ENCODE results near the gene IFFO2. TPM values are rescaled to one million over a fixed set of nuclear protein-coding genes. Genes with fewer than 3 reads are reported as not detected.

The IFFO2 gene
- total and polyA plus RNA-seq, 2 of the 13 experiments (the other 11 are each of a cell fraction or from before 2014, with no cell fraction given): 7.3 to 16.7 TPM

DNA sequence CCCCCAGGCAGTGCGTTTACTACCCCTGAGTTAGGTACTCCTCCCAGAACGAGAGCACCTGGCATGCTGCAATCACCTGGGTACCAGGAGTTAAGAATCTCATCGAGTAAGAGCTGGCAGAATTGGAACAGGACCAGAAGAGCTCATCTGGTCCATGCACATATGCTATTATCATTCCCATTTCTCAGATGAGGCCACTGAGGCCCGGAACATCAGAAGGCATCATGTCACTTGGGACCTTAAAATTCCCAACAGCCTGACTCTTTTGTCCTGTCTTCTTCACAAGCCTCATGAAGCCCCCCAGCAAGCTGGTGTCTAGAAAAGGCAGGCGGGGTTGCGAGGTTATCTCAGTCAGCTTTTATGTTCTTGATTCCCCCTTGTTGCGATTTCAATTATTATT lies 13.9 kb upstream of the IFFO2 start:
- no peak for TF ChIP-seq HOXA9 (CRISPR knock-in tag; IDR thresholded peaks at IDR 0.05; ENCODE audit: borderline replicate concordance)
- TF ChIP-seq ZNF629 (CRISPR knock-in tag; conservative IDR thresholded peaks at IDR 0.05): peak; percentile 73
- intact Hi-C loops (cut with micrococcal nuclease; ENCODE audit: unreplicated experiment): no loop called here
- Histone ChIP-seq H4K20me1 (ENCODE audit: insufficient read depth, low read length) (no peaks in the 10 kb centered on the region), H3K79me2 (ENCODE audit: insufficient read depth, low read length) (no peaks in the 10 kb centered on the region), H2AFZ (ENCODE audit: low read length) (no peak overlapping the region), H3K9ac (ENCODE audit: insufficient read depth, low read depth, low read length) (no peak overlapping the region), H3K9me3 (ENCODE audit: low read length) (no peaks in the 10 kb centered on the region), H3K27ac (ENCODE audit: extremely low read length, insufficient read depth, low read length) (no peak overlapping the region), H3K4me1 (ENCODE audit: insufficient read depth, low read length) (no peaks in the 10 kb centered on the region), H3K4me2 (ENCODE audit: low read depth, low read length) (no peak overlapping the region), H3K36me3 (replicated peaks in 1 of 2; ENCODE audit: control insufficient read depth in 1 of 2, insufficient read depth in 2 of 2, low read length in 2 of 2) (no peaks in the 10 kb centered on the region), H3K4me3 (replicated peaks in 1 of 3; ENCODE audit: insufficient read depth in 1 of 3, low read depth in 2 of 3, low read length in 3 of 3) (no peak overlapping the region), H3K27me3 (ENCODE audit: control insufficient read depth in 1 of 2, insufficient read depth in 2 of 2, low read length in 2 of 2) (peaks cover 0 to 25% of the 10 kb centered on the region in 2 experiments; a peak in 4 of 5 replicates)
- FAIRE-seq (no peak), ATAC-seq (no peak), DNase-seq (ENCODE audit: low spot score) (no peak)
- WGBS (ENCODE audit: low lambda C conversion rate): 73% methylated on average over 6 of the region's 7 CpGs
- in situ Hi-C loops (cut with HindIII; ENCODE audit: extremely low pct_ligation_motif_present, low pct_unique_long_range_greater_than_20kb): no loop called here
- ChIA-PET CTCF (ENCODE audit: low intra/inter-chr PET ratio, low total read pairs) (no interaction called here), POLR2A (no interaction called here)
- no TSS peak for BruUV-seq (replicated peaks)

DNA sequence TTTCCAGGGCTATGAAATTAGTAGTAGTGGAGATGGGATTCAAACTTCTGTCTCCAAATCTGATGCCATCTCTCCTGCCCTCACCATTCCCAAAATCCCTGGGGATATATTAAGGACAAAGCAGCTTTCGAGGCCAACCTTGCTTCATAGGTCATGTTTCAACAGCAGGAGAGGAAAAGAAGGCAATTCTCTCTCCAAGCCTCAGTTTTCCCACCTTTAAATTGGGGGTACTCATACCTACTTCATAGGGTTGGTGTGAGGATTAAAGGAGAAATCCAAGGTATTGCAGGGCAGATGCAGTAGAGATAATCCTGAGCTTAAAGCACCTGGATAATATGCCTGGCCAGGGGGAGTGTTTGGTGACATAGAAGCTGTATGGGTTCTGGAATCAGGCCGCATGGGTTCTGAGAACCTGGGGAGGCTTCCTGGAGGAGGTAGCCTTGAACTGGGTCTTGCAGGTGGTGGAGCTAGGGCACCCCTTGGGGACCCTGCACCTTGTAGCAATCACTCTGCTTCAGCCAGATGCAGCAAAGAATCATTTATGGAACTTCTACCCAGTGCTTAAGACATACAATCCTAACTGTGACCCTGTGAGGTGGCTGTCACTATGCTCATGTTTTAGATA lies 10.7 kb upstream of the IFFO2 start:
- intact Hi-C loops (cut with micrococcal nuclease; ENCODE audit: unreplicated experiment): no loop called here
- Histone ChIP-seq H3K27me3 (ENCODE audit: control insufficient read depth in 1 of 2, insufficient read depth in 2 of 2, low read length in 2 of 2) (peaks cover 2 to 22% of the 10 kb centered on the region in 2 experiments; a peak in 4 of 5 replicates), H3K4me2 (ENCODE audit: low read depth, low read length) (no peak overlapping the region), H3K36me3 (replicated peaks in 1 of 2; ENCODE audit: control insufficient read depth in 1 of 2, insufficient read depth in 2 of 2, low read length in 2 of 2) (no peaks in the 10 kb centered on the region), H3K4me1 (ENCODE audit: insufficient read depth, low read length) (peaks cover 21% of the 10 kb centered on the region), H3K27ac (ENCODE audit: extremely low read length, insufficient read depth, low read length) (no peak overlapping the region), H4K20me1 (ENCODE audit: insufficient read depth, low read length) (no peaks in the 10 kb centered on the region), H3K79me2 (ENCODE audit: insufficient read depth, low read length) (no peaks in the 10 kb centered on the region), H3K9me3 (ENCODE audit: low read length) (no peaks in the 10 kb centered on the region), H2AFZ (ENCODE audit: low read length) (no peak overlapping the region), H3K9ac (ENCODE audit: insufficient read depth, low read depth, low read length) (no peak overlapping the region), H3K4me3 (replicated peaks in 1 of 3; ENCODE audit: insufficient read depth in 1 of 3, low read depth in 2 of 3, low read length in 3 of 3) (no peak overlapping the region)
- no TSS peak for BruUV-seq (replicated peaks)
- no peak for DNase-seq (ENCODE audit: low spot score)
- ChIA-PET CTCF (ENCODE audit: low intra/inter-chr PET ratio, low total read pairs) (no interaction called here), POLR2A (no interaction called here)
- in situ Hi-C loops (cut with HindIII; ENCODE audit: extremely low pct_ligation_motif_present, low pct_unique_long_range_greater_than_20kb): no loop called here
- TF ChIP-seq ZNF629 (CRISPR knock-in tag; conservative IDR thresholded peaks at IDR 0.05) (peak; percentile 57; the same call in 1 of the 2 replicates), ZNF12 (CRISPR knock-in tag; IDR thresholded peaks at IDR 0.05) (no peak)
- no peak for ATAC-seq
- 40% methylated on average over 2 of the region's 2 CpGs for WGBS (ENCODE audit: low lambda C conversion rate)
- FAIRE-seq: no peak
